Kidney capillary endothelial cell (primary cell): ENCODE results near the gene ABCC10.
A peak's percentile ranks its signal among the peaks of the same experiment; 100 is the strongest.
"Not testable (repeated sequence)": the region's sequence is repeated elsewhere in the genome, so short reads cannot be mapped to it uniquely, and the experiment has no call there.

ENCODE experiments used
- DNase-seq: peaks from one replicate; pipeline ENCODE4 v3.0.0-alpha.2; 2018; ENCODE audit warnings: low spot score

Gene ABCC10

GRCh38 chr6:43412541-43412940 lies 14.8 kb upstream of the ABCC10 start:
- no peak for DNase-seq

- DNase-seq = no peak
Observed at GRCh38 chr6:43413002-43413401, 14.3 kb upstream of the ABCC10 start.

- not testable (repeated sequence) for DNase-seq
Observed at GRCh38 chr6:43415275-43415674, 12.1 kb upstream of the ABCC10 start.

- DNase-seq = no peak
Observed at GRCh38 chr6:43416935-43417334, 10.4 kb upstream of the ABCC10 start.

- no peak for DNase-seq
Observed at GRCh38 chr6:43420012-43420709, 7.2 kb upstream of the ABCC10 start.

- no peak for DNase-seq
Observed at GRCh38 chr6:43421831-43422230, 5.5 kb upstream of the ABCC10 start.

GRCh38 chr6:43425083-43425482 lies 2.3 kb upstream of the ABCC10 start:
- DNase-seq = not testable (repeated sequence)

GRCh38 chr6:43426928-43427405 lies 374 bp upstream of the ABCC10 start:
- DNase-seq = no peak

GRCh38 chr6:43428112-43428570 lies 800 bp downstream of the ABCC10 start:
- DNase-seq = peak; percentile 26

GRCh38 chr6:43428874-43429273 lies 1.5 kb downstream of the ABCC10 start:
- peak; percentile 3 for DNase-seq

GRCh38 chr6:43432009-43432945 lies 4.9 kb downstream of the ABCC10 start:
- DNase-seq = no peak

- DNase-seq = no peak
Observed at GRCh38 chr6:43433148-43433547, 5.8 kb downstream of the ABCC10 start.

GRCh38 chr6:43434001-43434840 lies 6.9 kb downstream of the ABCC10 start:
- no peak for DNase-seq

GRCh38 chr6:43434943-43435342 lies 7.6 kb downstream of the ABCC10 start:
- no peak for DNase-seq

GRCh38 chr6:43435682-43436437 lies 8.5 kb downstream of the ABCC10 start:
- no peak for DNase-seq

- DNase-seq = peak; percentile 14
Observed at GRCh38 chr6:43436577-43437282, 9.4 kb downstream of the ABCC10 start.

- DNase-seq = no peak
Observed at GRCh38 chr6:43437700-43438099, 10.4 kb downstream of the ABCC10 start.

GRCh38 chr6:43442935-43443334 lies 15.6 kb downstream of the ABCC10 start:
- no peak for DNase-seq

- DNase-seq = no peak
Observed at GRCh38 chr6:43444036-43444435, 16.7 kb downstream of the ABCC10 start.

GRCh38 chr6:43444582-43444981 lies 17.2 kb downstream of the ABCC10 start:
- DNase-seq = no peak

GRCh38 chr6:43445576-43445975 lies 18.2 kb downstream of the ABCC10 start:
- no peak for DNase-seq
